Right lobe of liver (tissue), 4 donors: ENCODE measurements around the gene TRAF3IP1.

Experiments
- POLR2A ChIP-seq: fragments of 450-650 bp; IDR thresholded peaks from one replicate; pipeline ENCODE4 v1.6.1; 2017; ENCODE audit warnings: antibody characterized with exemption, mild to moderate bottlenecking
- TF ChIP-seq, protein P1 (sequence below), 4 donors: fragments of 200-600 bp in 3 of 4; fragments of 450-650 bp in 1 of 4; IDR thresholded peaks; one replicate each; pipeline versions ENCODE4 v1.5.1 to v1.8.0; 2016 to 2022; ENCODE audit warnings: antibody characterized with exemption in 4 of 4, mild to moderate bottlenecking in 2 of 4
- donor health status: DM: no; HTN: no; CAD: no.
- donor health status: DM: no; HTN: no; CAD: no.
- donor health status: DM: no; HTN: yes; CAD: no.

- TF ChIP-seq, protein P1, sequence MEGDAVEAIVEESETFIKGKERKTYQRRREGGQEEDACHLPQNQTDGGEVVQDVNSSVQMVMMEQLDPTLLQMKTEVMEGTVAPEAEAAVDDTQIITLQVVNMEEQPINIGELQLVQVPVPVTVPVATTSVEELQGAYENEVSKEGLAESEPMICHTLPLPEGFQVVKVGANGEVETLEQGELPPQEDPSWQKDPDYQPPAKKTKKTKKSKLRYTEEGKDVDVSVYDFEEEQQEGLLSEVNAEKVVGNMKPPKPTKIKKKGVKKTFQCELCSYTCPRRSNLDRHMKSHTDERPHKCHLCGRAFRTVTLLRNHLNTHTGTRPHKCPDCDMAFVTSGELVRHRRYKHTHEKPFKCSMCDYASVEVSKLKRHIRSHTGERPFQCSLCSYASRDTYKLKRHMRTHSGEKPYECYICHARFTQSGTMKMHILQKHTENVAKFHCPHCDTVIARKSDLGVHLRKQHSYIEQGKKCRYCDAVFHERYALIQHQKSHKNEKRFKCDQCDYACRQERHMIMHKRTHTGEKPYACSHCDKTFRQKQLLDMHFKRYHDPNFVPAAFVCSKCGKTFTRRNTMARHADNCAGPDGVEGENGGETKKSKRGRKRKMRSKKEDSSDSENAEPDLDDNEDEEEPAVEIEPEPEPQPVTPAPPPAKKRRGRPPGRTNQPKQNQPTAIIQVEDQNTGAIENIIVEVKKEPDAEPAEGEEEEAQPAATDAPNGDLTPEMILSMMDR (IDR thresholded peaks at IDR 0.05) = no peak
- TF ChIP-seq POLR2A = no peak
Measured at GRCh38 chr2:238315031-238315595, 5.2 kb upstream of the TRAF3IP1 start.
